PFSK-1 (cell line): ENCODE results near the gene HDAC4.

ENCODE experiments used
- FOXP2 ChIP-seq: optimal IDR thresholded peaks from 2 replicates; pipeline ENCODE3; 2011; ENCODE audit warnings: borderline replicate concordance, control low read depth, inconsistent platforms; ENCODE audit not compliant: insufficient read depth; ENCODE audit errors: extremely low read length, extremely low read depth
- POLR2AphosphoS5 ChIP-seq: IDR thresholded peaks from 2 replicates; pipeline ENCODE4 v1.6.1; 2012; ENCODE audit warnings: low read depth, mild to moderate bottlenecking, control low read depth, low read length, moderate library complexity
- REST ChIP-seq, 2 experiments: IDR thresholded peaks; 2 replicates each; pipeline versions ENCODE4 v1.6.1 to v1.8.0; 2011 to 2012; ENCODE audit warnings: low read depth in 2 of 2, low read length in 2 of 2, control low read depth in 1 of 2, inconsistent platforms in 1 of 2, mild to moderate bottlenecking in 1 of 2, moderate library complexity in 1 of 2; ENCODE audit not compliant: insufficient read depth in 1 of 2
- SIN3A ChIP-seq: IDR thresholded peaks from 2 replicates; pipeline ENCODE4 v1.6.1; 2012; ENCODE audit warnings: mild to moderate bottlenecking, low read length, moderate library complexity, borderline replicate concordance; ENCODE audit not compliant: insufficient read depth
- TAF1 ChIP-seq: IDR thresholded peaks from 2 replicates; pipeline ENCODE4 v1.6.1; 2012; ENCODE audit warnings: low read length, control low read depth, borderline replicate concordance; ENCODE audit not compliant: insufficient read depth

HDAC4 gene

GRCh38 chr2:239285071-239285931, 115.5 kb downstream of the HDAC4 start:
- no peak for TF ChIP-seq TAF1
- TF ChIP-seq POLR2AphosphoS5, result no peak
- no peak for TF ChIP-seq FOXP2
- TF ChIP-seq SIN3A, result no peak
- TF ChIP-seq REST (IDR thresholded peaks at IDR 0.05; ENCODE audit: insufficient read depth in 1 of 2, low read depth in 2 of 2, low read length in 2 of 2), result no peak

GRCh38 chr2:239283961-239284795, 116.6 kb downstream of the HDAC4 start:
- TF ChIP-seq FOXP2 (no peak), SIN3A (no peak), REST (IDR thresholded peaks at IDR 0.05; ENCODE audit: insufficient read depth in 1 of 2, low read depth in 2 of 2, low read length in 2 of 2) (no peak), POLR2AphosphoS5 (no peak), TAF1 (no peak)

- TF ChIP-seq SIN3A (no peak), TAF1 (no peak), REST (IDR thresholded peaks at IDR 0.05; ENCODE audit: insufficient read depth in 1 of 2, low read depth in 2 of 2, low read length in 2 of 2) (no peak), FOXP2 (no peak), POLR2AphosphoS5 (no peak)
Measured at GRCh38 chr2:239283288-239283945, 117.4 kb downstream of the HDAC4 start.

- TF ChIP-seq POLR2AphosphoS5 (no peak), TAF1 (no peak), SIN3A (no peak), FOXP2 (no peak), REST (IDR thresholded peaks at IDR 0.05; ENCODE audit: insufficient read depth in 1 of 2, low read depth in 2 of 2, low read length in 2 of 2) (no peak)
Measured at GRCh38 chr2:239282448-239283287, 118.2 kb downstream of the HDAC4 start.
